Activated naive CD4-positive, alpha-beta T cell treated with anti-CD3 and anti-CD28 coated beads for 36 hours (primary cell): ENCODE data around the gene SPNS2. TPM values are rescaled to one million over a fixed set of nuclear protein-coding genes. Genes with fewer than 3 reads are reported as not detected.
A peak's percentile ranks its signal among the peaks of the same experiment; 100 is the strongest.

Experiments
- CTCF ChIA-PET: fragments of 350-600 bp; sonication (Branson Sonifier 250); formaldehyde crosslinking; loops from one replicate; lab custom pipeline; 2021; ENCODE audit warnings: antibody characterized with exemption; lab: Charles Lee
- DNase-seq: peaks from one replicate; pipeline ENCODE4 v3.0.0-alpha.2; 2020
- H3K27ac Mint-ChIP-seq: one replicate; pipeline ENCODE4 v1.8.0; 2021; ENCODE audit warnings: mild to moderate bottlenecking, mixed read lengths
- H3K27me3 Mint-ChIP-seq: one replicate; pipeline ENCODE4 v1.8.0; 2021; ENCODE audit warnings: low read depth, mixed read lengths
- H3K36me3 Mint-ChIP-seq: one replicate; pipeline ENCODE4 v1.8.0; 2021; ENCODE audit warnings: low read depth, mixed read lengths
- H3K4me1 Mint-ChIP-seq: one replicate; pipeline ENCODE4 v1.8.0; 2021; ENCODE audit warnings: low read depth, mixed read lengths
- H3K4me3 Mint-ChIP-seq: one replicate; pipeline ENCODE4 v1.8.0; 2021; ENCODE audit warnings: mild to moderate bottlenecking, moderate library complexity, mixed read lengths
- H3K9me3 Mint-ChIP-seq: one replicate; pipeline ENCODE4 v1.8.0; 2021; ENCODE audit warnings: mixed read lengths
- intact Hi-C: fragments of 100-400 bp; cut with micrococcal nuclease; formaldehyde crosslinking; loops from one replicate; pipeline ENCODE4 v1.15.1; 2023
- total RNA-seq, 2 experiments: library from RNA; stranded (reverse); gene quantifications; one replicate each; pipeline ENCODE4 v1.2.3, GENCODE V29; 2021

Gene SPNS2
- total RNA-seq, 2 experiments from 2014 or later = 0.45 to 1.1 TPM

- peaks cover 7% of the 10 kb centered on the region for H3K4me1 Mint-ChIP-seq
- H3K36me3 Mint-ChIP-seq = peaks cover 35% of the 10 kb centered on the region
- intact Hi-C loops = no loop called here
- H3K27ac Mint-ChIP-seq = no peak overlapping the region
- CTCF ChIA-PET = interaction anchor here (0.9 to 2.1 kb wide), 2 partner anchors 16 to 18 kb away, joined by 3 to 8 read pairs; no protein-coding TSS in a partner anchor
- no peaks in the 10 kb centered on the region for H3K9me3 Mint-ChIP-seq
- no peak overlapping the region for H3K4me3 Mint-ChIP-seq
- no peak for DNase-seq
- no peaks in the 10 kb centered on the region for H3K27me3 Mint-ChIP-seq
Observed at GRCh38 chr17:4548721-4549531, 50.2 kb downstream of the SPNS2 start.

GRCh38 chr17:4549781-4550533, 51.3 kb downstream of the SPNS2 start:
- Mint-ChIP-seq H3K27me3 (no peaks in the 10 kb centered on the region), H3K9me3 (no peaks in the 10 kb centered on the region), H3K4me1 (peaks cover 14% of the 10 kb centered on the region), H3K36me3 (peaks cover 41% of the 10 kb centered on the region), H3K4me3 (no peak overlapping the region), H3K27ac (no peak overlapping the region)
- DNase-seq = no peak
- CTCF ChIA-PET = interaction anchor here (0.9 to 2.1 kb wide), 3 partner anchors 9 to 17 kb away, joined by 3 to 8 read pairs (median 3); no protein-coding TSS in a partner anchor
- intact Hi-C loops = no loop called here

DNA sequence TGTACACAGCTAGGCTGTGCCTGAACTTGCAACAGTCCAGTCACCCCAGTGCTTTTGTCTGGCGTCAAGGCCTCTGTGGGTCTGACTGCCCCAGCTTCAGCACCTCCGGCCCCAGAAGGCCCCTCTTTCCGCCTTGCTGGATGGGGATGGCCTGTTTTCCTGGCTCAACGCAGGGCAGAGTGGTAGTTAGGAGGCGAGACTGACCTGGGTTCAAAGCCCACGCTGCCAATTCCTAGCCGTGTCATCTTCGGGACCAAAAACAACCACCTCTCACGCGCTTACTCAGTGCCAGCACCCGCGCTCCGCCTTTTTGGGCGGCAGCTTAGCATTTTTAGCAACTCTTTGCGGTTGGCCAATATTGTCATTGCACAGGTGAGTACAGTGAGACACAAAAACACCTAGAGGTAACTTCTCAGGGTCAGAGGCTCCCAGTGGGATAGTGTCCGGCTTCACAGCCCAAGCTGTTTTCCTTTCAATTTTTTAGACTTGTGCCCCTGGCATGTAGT, 51.9 kb downstream of the SPNS2 start:
- intact Hi-C loops = no loop called here
- no peaks in the 10 kb centered on the region for H3K27me3 Mint-ChIP-seq
- no peak for DNase-seq
- H3K4me1 Mint-ChIP-seq = peaks cover 15% of the 10 kb centered on the region
- H3K27ac Mint-ChIP-seq = no peak overlapping the region
- no peak overlapping the region for H3K4me3 Mint-ChIP-seq
- peaks cover 42% of the 10 kb centered on the region for H3K36me3 Mint-ChIP-seq
- H3K9me3 Mint-ChIP-seq = no peaks in the 10 kb centered on the region
- CTCF ChIA-PET = interaction anchor here (1.5 to 6.9 kb wide), 2 partner anchors 10 to 15 kb away, joined by 3 to 45 read pairs; no protein-coding TSS in a partner anchor

DNA sequence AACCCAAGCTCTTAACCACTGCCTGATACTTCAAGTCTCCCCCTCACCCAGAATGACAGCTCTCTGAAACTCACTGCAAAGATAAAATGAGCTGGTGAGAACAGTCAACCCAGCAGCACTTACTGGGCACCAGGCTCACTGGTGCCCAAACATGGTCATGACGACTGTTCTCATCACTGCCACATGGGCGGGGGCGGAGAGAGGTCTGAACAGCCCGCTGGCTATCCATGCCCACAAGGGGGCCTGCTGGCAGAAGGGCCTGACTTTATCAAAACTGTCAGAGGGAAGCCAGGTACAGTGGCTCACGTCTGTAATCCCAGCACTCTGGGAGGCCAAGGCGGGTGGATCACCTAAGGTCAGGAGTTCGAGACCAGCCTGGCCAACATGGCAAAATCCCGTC, 52.5 kb downstream of the SPNS2 start:
- intact Hi-C loops = no loop called here
- DNase-seq = no peak
- H3K4me1 Mint-ChIP-seq = peaks cover 21% of the 10 kb centered on the region
- peaks cover 42% of the 10 kb centered on the region for H3K36me3 Mint-ChIP-seq
- H3K27ac Mint-ChIP-seq = no peak overlapping the region
- H3K27me3 Mint-ChIP-seq = no peaks in the 10 kb centered on the region
- CTCF ChIA-PET = interaction anchor here (1.5 to 6.9 kb wide), 2 partner anchors 10 to 15 kb away, joined by 3 to 45 read pairs; no protein-coding TSS in a partner anchor
- H3K9me3 Mint-ChIP-seq = no peaks in the 10 kb centered on the region
- H3K4me3 Mint-ChIP-seq = no peak overlapping the region

GRCh38 chr17:4551796-4552525, 53.3 kb downstream of the SPNS2 start:
- intact Hi-C loops = no loop called here
- CTCF ChIA-PET = interaction anchor here (0.6 to 6.9 kb wide), 3 partner anchors 9 to 191 kb away, joined by 3 to 45 read pairs (median 4); no protein-coding TSS in a partner anchor
- no peak for DNase-seq
- Mint-ChIP-seq H3K4me3 (no peak overlapping the region), H3K27me3 (no peaks in the 10 kb centered on the region), H3K36me3 (peaks cover 38% of the 10 kb centered on the region), H3K9me3 (no peaks in the 10 kb centered on the region), H3K27ac (no peak overlapping the region), H3K4me1 (peaks cover 23% of the 10 kb centered on the region)

DNA sequence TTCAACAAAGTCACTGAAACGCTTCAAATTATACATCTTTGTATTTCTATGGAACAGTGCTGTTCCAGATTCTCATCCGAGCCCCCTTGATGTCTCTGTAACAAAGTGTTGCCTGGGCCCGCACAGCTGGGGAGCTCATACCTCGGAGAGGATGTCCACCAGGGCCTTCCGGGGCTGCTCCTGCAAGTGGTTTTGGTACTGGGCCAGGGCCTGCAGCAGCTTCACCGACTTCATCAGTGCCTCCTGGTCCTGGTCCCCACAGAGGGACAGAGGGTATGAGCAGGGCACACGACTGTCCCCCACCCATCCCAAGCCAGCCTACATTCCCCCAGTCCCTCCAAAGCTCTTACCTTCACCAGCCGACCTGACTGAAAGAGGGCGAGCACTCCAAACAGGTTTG, 55.0 kb downstream of the SPNS2 start:
- DNase-seq = no peak

DNA sequence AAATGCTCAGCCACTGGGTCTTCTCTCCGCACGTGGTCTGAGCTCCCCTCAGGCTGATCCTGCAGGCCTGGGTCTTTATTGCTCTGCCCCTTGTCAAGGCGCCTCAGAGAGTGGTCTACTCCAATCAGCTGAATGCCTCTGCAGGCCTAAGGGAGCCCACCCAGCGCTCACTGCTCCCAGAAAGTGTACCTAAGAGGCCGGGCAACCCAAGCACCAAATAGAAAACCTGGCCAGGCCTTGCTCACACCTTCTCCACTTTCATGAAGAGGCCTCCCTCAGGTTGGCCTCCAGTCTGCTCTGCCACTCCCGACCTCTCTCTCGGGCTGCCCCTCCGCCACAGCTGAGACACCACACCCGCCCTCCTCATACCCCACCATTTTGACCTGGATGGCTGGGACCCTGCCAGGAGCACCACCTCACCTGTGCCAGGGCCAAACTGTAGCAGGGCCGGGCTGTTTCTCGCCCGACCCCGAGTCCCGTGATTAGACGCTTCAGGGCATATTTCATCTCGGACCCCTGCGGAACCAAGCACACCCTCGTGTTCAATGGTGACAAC, 55.8 kb downstream of the SPNS2 start:
- Mint-ChIP-seq H3K27me3 (no peaks in the 10 kb centered on the region), H3K9me3 (no peaks in the 10 kb centered on the region), H3K4me1 (peaks cover 23% of the 10 kb centered on the region), H3K4me3 (peak overlapping the region; percentile 97), H3K27ac (peak overlapping the region; percentile 92), H3K36me3 (peaks cover 33% of the 10 kb centered on the region)
- intact Hi-C loops = no loop called here
- DNase-seq = no peak
- CTCF ChIA-PET = interaction anchor here (0.8 to 6.9 kb wide), 2 partner anchors 11 to 338 kb away, joined by 3 to 45 read pairs; no protein-coding TSS in a partner anchor

More for the DNA sequence above, 55.0 kb downstream of the SPNS2 start:
- Mint-ChIP-seq H3K36me3 (peaks cover 33% of the 10 kb centered on the region), H3K27ac (no peak overlapping the region), H3K27me3 (no peaks in the 10 kb centered on the region), H3K9me3 (no peaks in the 10 kb centered on the region), H3K4me3 (peak overlapping the region; percentile 97), H3K4me1 (peaks cover 23% of the 10 kb centered on the region)
- intact Hi-C loops = no loop called here
- CTCF ChIA-PET = interaction anchor here (0.8 to 6.9 kb wide), 2 partner anchors 12 to 337 kb away, joined by 3 to 45 read pairs; no protein-coding TSS in a partner anchor

DNA sequence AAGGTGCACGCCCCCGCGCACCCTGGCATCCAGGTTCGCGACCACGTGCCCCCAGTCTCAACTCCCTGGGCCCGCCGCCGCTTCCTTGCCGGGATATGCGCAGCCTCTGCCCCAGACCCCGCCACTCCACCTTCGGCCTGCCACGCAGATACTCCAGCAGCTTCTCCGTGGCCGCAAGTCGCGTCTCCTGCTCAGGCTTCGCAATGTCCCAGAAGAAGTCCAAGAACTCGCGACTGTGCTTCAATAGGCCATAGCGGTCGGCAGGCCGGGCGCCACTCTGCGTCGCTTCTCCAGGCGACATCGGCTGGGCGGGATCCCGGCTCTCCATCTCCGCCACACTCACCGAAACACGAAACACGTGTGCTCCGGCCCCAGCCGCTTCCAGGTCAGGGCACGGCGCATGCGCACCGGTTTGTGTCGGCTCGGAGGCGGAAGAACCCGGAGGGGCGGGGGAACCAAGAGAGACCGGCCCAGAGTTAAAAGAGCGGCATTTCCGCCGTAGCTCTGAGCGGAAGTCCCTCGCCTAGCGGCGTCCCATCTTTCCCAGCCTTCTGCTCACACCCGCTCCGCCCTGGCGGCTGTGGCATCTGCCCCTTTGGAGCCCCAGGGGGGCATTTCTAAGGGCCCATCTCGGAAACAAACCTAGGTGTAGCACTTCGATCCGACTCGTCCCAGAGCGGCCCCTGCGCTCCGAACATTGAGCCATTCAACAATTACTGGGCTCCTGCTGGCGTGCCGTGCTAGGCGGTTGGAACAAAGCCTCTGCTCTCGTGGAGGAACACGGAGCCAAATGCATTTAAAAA, 56.5 kb downstream of the SPNS2 start, which contains the start of gene MYBBP1A:
Gene MYBBP1A (minus strand): TSS at position 388 of the 803 bp plus-strand sequence. CDS start 60 bp downstream, at position 328.
- Mint-ChIP-seq H3K36me3 (peaks cover 30% of the 10 kb centered on the region), H3K4me1 (peaks cover 23% of the 10 kb centered on the region), H3K27me3 (no peaks in the 10 kb centered on the region), H3K9me3 (no peaks in the 10 kb centered on the region), H3K27ac (peak within 1 kb of the TSS; percentile 92), H3K4me3 (peak within 1 kb of the TSS; percentile 97)
- intact Hi-C loops = loop anchor here (1.0 kb wide), 1 partner anchor 8 kb away; no protein-coding TSS in a partner anchor
- DNase-seq = peak; percentile 98
- CTCF ChIA-PET = interaction anchor here (6.9 kb wide), 1 partner anchor 11 kb away, joined by 45 read pairs; no protein-coding TSS in a partner anchor

GRCh38 chr17:4555873-4556759, 57.4 kb downstream of the SPNS2 start:
- DNase-seq = no peak
- intact Hi-C loops = loop anchor here (1.0 kb wide), 1 partner anchor 7 kb away; no protein-coding TSS in a partner anchor
- H3K36me3 Mint-ChIP-seq = peaks cover 22% of the 10 kb centered on the region
- H3K27ac Mint-ChIP-seq = peak overlapping the region; percentile 92
- H3K4me1 Mint-ChIP-seq = peaks cover 21% of the 10 kb centered on the region
- no peaks in the 10 kb centered on the region for H3K9me3 Mint-ChIP-seq
- no peaks in the 10 kb centered on the region for H3K27me3 Mint-ChIP-seq
- H3K4me3 Mint-ChIP-seq = peak overlapping the region; percentile 97
- CTCF ChIA-PET = interaction anchor here (1.0 to 6.9 kb wide), 2 partner anchors 10 to 135 kb away, joined by 3 to 45 read pairs; no protein-coding TSS in a partner anchor

- Mint-ChIP-seq H3K27ac (no peak overlapping the region), H3K4me3 (peak overlapping the region; percentile 13), H3K36me3 (peaks cover 17% of the 10 kb centered on the region), H3K27me3 (no peaks in the 10 kb centered on the region), H3K4me1 (peaks cover 27% of the 10 kb centered on the region), H3K9me3 (no peaks in the 10 kb centered on the region)
- CTCF ChIA-PET = interaction anchor here (0.7 to 6.9 kb wide), 4 partner anchors 9 to 232 kb away, joined by 3 to 45 read pairs (median 4); no protein-coding TSS in a partner anchor
- intact Hi-C loops = no loop called here
- DNase-seq = no peak
Observed at GRCh38 chr17:4556996-4557395, 58.3 kb downstream of the SPNS2 start.
